H1 (cell line): Measurements from ENCODE around the gene TMPRSS11B. TPM values are rescaled to one million over a fixed set of nuclear protein-coding genes. Genes with fewer than 3 reads are reported as not detected.

Source experiments
- EP300 ChIP-seq, 2 experiments: IDR thresholded peaks; 1 replicate in 1 of 2; 2 replicates in 1 of 2; pipeline ENCODE4 v1.6.1; 2011 to 2012; ENCODE audit warnings: low read depth in 2 of 2, low read length in 2 of 2, mild to moderate bottlenecking in 2 of 2, borderline replicate concordance in 1 of 2, inconsistent platforms in 1 of 2, moderate library complexity in 1 of 2
- NANOG ChIP-seq: IDR thresholded peaks from 2 replicates; pipeline ENCODE4 v1.6.1; 2011; ENCODE audit warnings: low read length, low read depth, mild to moderate bottlenecking, inconsistent platforms; ENCODE audit not compliant: insufficient read depth, poor library complexity, severe bottlenecking
- RFX5 ChIP-seq: IDR thresholded peaks from 2 replicates; pipeline ENCODE4 v1.6.1; 2011; ENCODE audit warnings: low read depth, low read length, improper control_type of control experiment, borderline replicate concordance
- polyA plus RNA-seq, 7 experiments: library from polyadenylated mRNA; depleted of rRNA in 3 of 7; stranded (reverse) in 5 of 7; unstranded in 2 of 7; fragments of >200 nt in 5 of 7; fragments of 200-250 nt in 2 of 7; gene quantifications; 1 replicate in 5 of 7; 2 replicates in 1 of 7; 4 replicates in 1 of 7; pipeline versions ENCODE4 v1.2.1 to v1.2.3, GENCODE V29; 2011 to 2013; ENCODE audit warnings: missing spikeins in 2 of 7, mixed read lengths in 2 of 7
- total RNA-seq: library from RNA; stranded (reverse); fragmentation: NEBNext Ultra II Directional; extraction: Animal tissue kit (Norgen Biotek cat#: 25700); gene quantifications from 2 replicates; pipeline ENCODE4 v1.2.1, GENCODE V29; 2021

Gene TMPRSS11B
- total and polyA plus RNA-seq, 2 of the 8 experiments (the other 6 are each of a cell fraction or from before 2014, with no cell fraction given), result not detected

DNA sequence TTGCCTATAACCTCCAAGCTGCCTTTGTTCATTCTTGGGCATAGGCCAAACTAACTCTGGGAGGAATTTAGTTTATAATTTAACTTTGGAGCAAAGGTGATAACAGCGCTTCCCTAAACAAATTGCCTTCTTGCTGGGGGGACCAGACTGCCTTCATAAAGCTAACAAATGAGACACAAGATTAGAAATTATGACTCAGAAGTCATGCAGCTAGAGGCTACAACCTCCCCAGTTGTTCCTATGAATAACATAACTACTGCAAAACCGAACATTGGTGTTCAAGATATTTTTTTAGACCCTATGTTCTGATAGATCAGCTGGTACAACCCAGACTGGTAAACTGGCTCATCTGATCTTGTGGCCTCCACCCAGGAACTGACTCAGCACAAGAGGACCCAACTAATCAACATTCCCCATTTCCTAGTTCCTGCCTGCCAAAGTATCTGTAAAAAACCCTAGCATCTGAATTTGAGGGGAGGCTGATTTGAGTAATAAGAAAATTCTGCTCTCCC lies 22.0 kb upstream of the TMPRSS11B start (continued):
- no peak for TF ChIP-seq EP300 (IDR thresholded peaks at IDR 0.05; ENCODE audit: borderline replicate concordance in 1 of 2, low read depth in 2 of 2, low read length in 2 of 2)
- no peak for TF ChIP-seq RFX5
- TF ChIP-seq NANOG, result no peak
